ENCODE measurements around the gene SLC24A4. TPM values are rescaled to one million over a fixed set of nuclear protein-coding genes. Genes with fewer than 3 reads are reported as not detected.

Gene SLC24A4
- total RNA-seq, 1 donor from 2014 or later, result 0.26 TPM

DNA sequence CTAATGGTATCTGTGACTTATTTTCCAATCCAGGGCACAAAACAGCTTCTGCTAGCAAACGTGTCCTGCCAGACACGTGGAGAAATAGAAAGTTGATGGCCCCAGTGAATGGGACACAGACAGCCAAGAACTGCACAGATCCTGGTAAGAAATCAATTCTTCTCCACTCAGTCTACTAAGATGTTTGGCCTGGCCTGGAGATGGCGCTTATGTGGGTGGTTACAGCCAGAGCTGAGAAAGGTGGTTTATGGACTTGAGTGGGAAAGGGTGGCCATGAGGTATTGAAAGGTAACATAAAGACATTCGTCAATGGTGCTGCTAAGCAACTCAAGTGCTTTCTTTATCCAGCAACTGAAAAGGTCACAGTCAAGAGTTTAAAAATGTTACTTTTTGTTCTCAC is 2.9 kb downstream of the SLC24A4 start:
- Mint-ChIP-seq H3K27me3 (ENCODE audit: low read depth) (peaks cover 82% of the 10 kb centered on the region), H3K4me3 (no peak overlapping the region), H3K36me3 (ENCODE audit: low read depth) (no peaks in the 10 kb centered on the region), H3K4me1 (peaks cover 10% of the 10 kb centered on the region), H3K27ac (ENCODE audit: unreplicated experiment) (no peak overlapping the region), H3K9me3 (no peaks in the 10 kb centered on the region)
- TF ChIP-seq, protein P1, sequence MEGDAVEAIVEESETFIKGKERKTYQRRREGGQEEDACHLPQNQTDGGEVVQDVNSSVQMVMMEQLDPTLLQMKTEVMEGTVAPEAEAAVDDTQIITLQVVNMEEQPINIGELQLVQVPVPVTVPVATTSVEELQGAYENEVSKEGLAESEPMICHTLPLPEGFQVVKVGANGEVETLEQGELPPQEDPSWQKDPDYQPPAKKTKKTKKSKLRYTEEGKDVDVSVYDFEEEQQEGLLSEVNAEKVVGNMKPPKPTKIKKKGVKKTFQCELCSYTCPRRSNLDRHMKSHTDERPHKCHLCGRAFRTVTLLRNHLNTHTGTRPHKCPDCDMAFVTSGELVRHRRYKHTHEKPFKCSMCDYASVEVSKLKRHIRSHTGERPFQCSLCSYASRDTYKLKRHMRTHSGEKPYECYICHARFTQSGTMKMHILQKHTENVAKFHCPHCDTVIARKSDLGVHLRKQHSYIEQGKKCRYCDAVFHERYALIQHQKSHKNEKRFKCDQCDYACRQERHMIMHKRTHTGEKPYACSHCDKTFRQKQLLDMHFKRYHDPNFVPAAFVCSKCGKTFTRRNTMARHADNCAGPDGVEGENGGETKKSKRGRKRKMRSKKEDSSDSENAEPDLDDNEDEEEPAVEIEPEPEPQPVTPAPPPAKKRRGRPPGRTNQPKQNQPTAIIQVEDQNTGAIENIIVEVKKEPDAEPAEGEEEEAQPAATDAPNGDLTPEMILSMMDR (conservative IDR thresholded peaks at IDR 0.05), result no peak
- DNase-seq (ENCODE audit: low read depth, low spot score), result no peak

DNA sequence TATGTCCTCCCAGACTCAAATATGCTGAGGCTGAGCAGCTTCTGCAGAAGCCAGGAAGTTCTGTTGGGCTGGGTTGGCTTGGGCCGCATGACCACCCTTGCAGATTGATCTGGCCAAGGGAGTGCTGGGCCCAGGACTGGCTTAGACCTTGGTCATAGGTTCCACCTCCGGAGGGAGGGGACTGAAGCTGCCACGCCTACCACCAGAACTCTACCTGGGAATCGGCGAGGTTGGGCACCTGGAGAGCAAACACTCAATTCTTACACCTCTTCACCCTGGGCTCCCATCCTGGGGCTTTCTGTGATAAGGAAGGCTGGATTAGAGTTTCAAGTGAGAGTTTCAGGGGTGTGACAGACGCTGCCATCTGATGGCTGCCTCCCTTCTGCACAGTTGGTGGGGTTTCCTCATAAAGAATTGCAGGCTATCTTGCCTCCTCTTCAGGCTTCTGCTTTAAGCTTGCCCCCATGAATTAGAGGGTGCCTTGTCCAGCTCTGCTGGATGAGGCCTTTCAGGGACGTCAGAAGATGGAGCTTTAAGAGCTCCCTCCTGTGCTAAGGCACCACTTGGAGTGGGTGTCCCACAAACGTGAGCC is 5.8 kb downstream of the SLC24A4 start:
- Mint-ChIP-seq H3K4me3 (no peak overlapping the region), H3K9me3 (no peaks in the 10 kb centered on the region), H3K27me3 (ENCODE audit: low read depth) (peaks cover 56% of the 10 kb centered on the region), H3K4me1 (no peaks in the 10 kb centered on the region), H3K27ac (ENCODE audit: unreplicated experiment) (no peak overlapping the region), H3K36me3 (ENCODE audit: low read depth) (no peaks in the 10 kb centered on the region)
- TF ChIP-seq, protein P1 (conservative IDR thresholded peaks at IDR 0.05), result no peak
- DNase-seq (ENCODE audit: low read depth, low spot score), result no peak

DNA sequence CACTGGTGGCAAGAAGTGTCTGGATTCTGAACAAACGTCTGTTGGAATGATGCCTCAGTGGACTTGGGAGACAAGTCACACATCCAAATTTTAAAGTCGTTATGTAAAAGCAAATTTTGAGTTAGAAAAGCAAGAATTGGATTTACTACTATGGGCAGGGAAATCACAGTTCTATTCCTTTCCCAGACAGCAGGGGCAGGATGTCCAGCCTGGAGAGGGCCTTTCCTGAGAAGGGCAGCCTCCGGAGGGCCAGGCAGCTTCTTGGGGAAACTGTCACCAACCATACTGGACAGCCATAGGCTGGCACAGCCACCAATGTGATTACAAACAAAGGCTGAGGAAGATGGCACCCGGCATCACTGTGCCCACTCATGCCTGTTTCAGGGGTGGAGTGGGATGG is 11.1 kb downstream of the SLC24A4 start:
- TF ChIP-seq, protein P1 (conservative IDR thresholded peaks at IDR 0.05), result no peak
- Mint-ChIP-seq H3K27me3 (ENCODE audit: low read depth) (peaks cover 10% of the 10 kb centered on the region), H3K36me3 (ENCODE audit: low read depth) (no peaks in the 10 kb centered on the region), H3K4me3 (no peak overlapping the region), H3K27ac (ENCODE audit: unreplicated experiment) (no peak overlapping the region), H3K4me1 (peaks cover 7% of the 10 kb centered on the region), H3K9me3 (no peaks in the 10 kb centered on the region)
- DNase-seq (ENCODE audit: low read depth, low spot score), result no peak

DNA sequence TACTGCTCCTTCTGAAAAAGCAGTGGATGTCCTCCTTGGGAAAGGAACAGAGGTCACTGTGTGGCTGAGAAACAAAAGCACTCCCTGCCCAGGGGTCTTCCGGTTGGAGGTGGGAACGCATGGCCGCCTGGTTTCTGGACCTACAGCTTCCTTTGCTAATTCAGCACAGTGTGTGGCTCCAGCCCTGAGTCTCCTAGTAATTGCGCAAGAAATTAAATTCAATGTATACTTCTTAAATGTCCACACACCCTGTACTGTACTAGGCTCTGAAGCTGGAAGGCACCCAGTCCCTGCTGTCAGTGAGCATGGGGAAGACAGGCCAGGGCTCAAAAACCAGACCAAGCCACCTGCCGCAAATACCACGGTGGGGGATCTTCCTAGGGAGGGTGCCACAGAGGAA is 13.4 kb downstream of the SLC24A4 start:
- Mint-ChIP-seq H3K36me3 (ENCODE audit: low read depth) (no peaks in the 10 kb centered on the region), H3K9me3 (no peaks in the 10 kb centered on the region), H3K4me3 (no peak overlapping the region), H3K27ac (ENCODE audit: unreplicated experiment) (peak overlapping the region; percentile 14), H3K4me1 (peaks cover 7% of the 10 kb centered on the region), H3K27me3 (ENCODE audit: low read depth) (peaks cover 11% of the 10 kb centered on the region)
- DNase-seq (ENCODE audit: low read depth, low spot score), result no peak
- TF ChIP-seq, protein P1 (conservative IDR thresholded peaks at IDR 0.05), result no peak

DNA sequence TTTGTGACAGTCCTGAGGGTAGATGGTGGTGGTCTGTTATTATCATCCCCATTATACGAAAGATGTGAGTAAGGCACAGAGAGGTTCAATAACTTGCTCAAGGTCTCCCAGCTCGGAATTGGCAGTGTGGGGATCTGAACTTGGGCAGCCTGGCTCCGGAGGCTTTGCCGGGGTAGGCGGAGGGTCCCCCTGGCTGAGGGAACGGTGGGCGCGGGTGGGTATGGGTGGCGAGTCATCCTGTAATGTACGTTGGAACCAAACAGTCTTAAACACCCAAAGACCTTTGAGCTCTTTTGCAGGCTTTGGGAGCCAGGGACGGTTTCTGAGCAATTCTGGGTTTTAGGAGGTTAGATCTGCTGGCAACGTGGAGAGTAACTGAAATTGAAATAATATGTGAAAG is 16.5 kb downstream of the SLC24A4 start:
- H3K36me3 Mint-ChIP-seq (ENCODE audit: low read depth), result no peaks in the 10 kb centered on the region
- no peak for DNase-seq (ENCODE audit: low read depth, low spot score)
- H3K4me3 Mint-ChIP-seq, result no peak overlapping the region
- no peaks in the 10 kb centered on the region for H3K9me3 Mint-ChIP-seq
- H3K27me3 Mint-ChIP-seq (ENCODE audit: low read depth), result peaks cover 11% of the 10 kb centered on the region
- H3K27ac Mint-ChIP-seq (ENCODE audit: unreplicated experiment), result no peak overlapping the region
- peaks cover 7% of the 10 kb centered on the region for H3K4me1 Mint-ChIP-seq
- TF ChIP-seq, protein P1 (conservative IDR thresholded peaks at IDR 0.05), result no peak
